SK-N-SH (cell line): ENCODE results near the gene TSHZ2.

Experiments used
- CHD2 ChIP-seq: fragments of 150-350 bp; IDR thresholded peaks from 2 replicates; pipeline ENCODE4 v1.6.1; 2018; ENCODE audit warnings: low read length; ENCODE audit not compliant: partially characterized antibody
- CTCF ChIP-seq: fragments of 200-600 bp; sonication (generic); IDR thresholded peaks from 2 replicates; pipeline ENCODE4 v1.6.1; 2017; ENCODE audit warnings: antibody characterized with exemption, mild to moderate bottlenecking, moderate library complexity
- EP300 ChIP-seq, 2 experiments: IDR thresholded peaks; 2 replicates each; pipeline versions ENCODE4 v1.4.0 to v1.6.1; 2012; ENCODE audit warnings: borderline replicate concordance in 1 of 2, low read depth in 1 of 2, low read length in 1 of 2
- FOXM1 ChIP-seq: IDR thresholded peaks from 2 replicates; pipeline ENCODE4 v1.4.0; 2012; ENCODE audit warnings: low read depth, mild to moderate bottlenecking
- GABPA ChIP-seq: IDR thresholded peaks from 2 replicates; pipeline ENCODE4 v1.4.0; 2012; ENCODE audit warnings: low read depth, mild to moderate bottlenecking
- NRF1 ChIP-seq: IDR thresholded peaks from 2 replicates; pipeline ENCODE4 v1.6.1; 2012; ENCODE audit warnings: low read depth, mild to moderate bottlenecking, low read length
- POLR2AphosphoS5 ChIP-seq: IDR thresholded peaks from 2 replicates; pipeline ENCODE4 v1.6.1; 2012; ENCODE audit warnings: low read depth, low read length
- RAD21 ChIP-seq: IDR thresholded peaks from 2 replicates; pipeline ENCODE4 v1.6.1; 2012; ENCODE audit warnings: mild to moderate bottlenecking, low read length
- SIN3A ChIP-seq: IDR thresholded peaks from 2 replicates; pipeline ENCODE4 v1.6.1; 2012; ENCODE audit warnings: low read depth, mild to moderate bottlenecking, low read length, moderate library complexity, borderline replicate concordance
- TAF1 ChIP-seq: IDR thresholded peaks from 2 replicates; pipeline ENCODE4 v1.6.1; 2012; ENCODE audit warnings: low read depth, mild to moderate bottlenecking, low read length, moderate library complexity, borderline replicate concordance
- TF ChIP-seq, protein P1 (sequence below): IDR thresholded peaks from 2 replicates; pipeline ENCODE4 v1.6.1; 2012; ENCODE audit warnings: mild to moderate bottlenecking, low read depth, low read length, moderate library complexity

DNA sequence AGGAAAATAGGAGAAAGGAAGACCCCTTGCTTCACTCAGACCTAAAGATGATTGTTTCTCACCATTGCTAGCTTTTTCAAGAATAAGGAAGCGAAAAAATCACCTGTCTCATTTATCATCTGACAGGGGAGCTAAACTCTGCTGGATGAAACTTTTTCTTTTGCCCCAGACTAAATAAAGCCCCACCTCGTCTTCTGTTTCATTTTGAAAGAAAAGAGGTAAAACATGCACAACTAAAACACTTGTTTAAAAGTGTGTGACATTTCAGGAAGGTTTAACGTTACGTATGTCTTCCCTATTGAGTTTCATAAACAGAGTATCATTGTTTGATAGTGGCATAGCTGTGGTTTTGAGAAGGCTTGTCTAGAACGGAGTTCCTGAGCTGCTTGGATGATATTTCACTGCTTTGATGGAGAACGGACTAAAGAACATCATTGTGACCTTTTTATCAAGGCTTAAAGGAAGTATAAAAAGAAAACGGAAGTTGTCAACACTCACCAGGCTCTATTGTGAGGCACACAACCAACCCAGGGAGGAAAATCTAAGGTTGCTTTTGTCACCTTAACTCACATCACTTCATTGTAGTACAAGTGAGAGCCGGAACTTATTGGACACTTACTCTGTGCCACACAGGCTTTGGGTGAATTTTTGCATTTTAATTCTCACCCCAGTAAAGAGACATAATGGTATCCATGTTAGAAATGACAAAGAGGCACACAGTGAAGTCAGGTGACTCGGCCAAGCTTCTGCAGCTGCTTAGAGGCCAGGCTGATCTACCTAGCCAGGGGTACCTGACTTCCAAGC is 29.5 kb downstream of the TSHZ2 start:
- TF ChIP-seq SIN3A, result no peak
- TF ChIP-seq RAD21, result no peak
- no peak for TF ChIP-seq CHD2
- TF ChIP-seq, protein P1, sequence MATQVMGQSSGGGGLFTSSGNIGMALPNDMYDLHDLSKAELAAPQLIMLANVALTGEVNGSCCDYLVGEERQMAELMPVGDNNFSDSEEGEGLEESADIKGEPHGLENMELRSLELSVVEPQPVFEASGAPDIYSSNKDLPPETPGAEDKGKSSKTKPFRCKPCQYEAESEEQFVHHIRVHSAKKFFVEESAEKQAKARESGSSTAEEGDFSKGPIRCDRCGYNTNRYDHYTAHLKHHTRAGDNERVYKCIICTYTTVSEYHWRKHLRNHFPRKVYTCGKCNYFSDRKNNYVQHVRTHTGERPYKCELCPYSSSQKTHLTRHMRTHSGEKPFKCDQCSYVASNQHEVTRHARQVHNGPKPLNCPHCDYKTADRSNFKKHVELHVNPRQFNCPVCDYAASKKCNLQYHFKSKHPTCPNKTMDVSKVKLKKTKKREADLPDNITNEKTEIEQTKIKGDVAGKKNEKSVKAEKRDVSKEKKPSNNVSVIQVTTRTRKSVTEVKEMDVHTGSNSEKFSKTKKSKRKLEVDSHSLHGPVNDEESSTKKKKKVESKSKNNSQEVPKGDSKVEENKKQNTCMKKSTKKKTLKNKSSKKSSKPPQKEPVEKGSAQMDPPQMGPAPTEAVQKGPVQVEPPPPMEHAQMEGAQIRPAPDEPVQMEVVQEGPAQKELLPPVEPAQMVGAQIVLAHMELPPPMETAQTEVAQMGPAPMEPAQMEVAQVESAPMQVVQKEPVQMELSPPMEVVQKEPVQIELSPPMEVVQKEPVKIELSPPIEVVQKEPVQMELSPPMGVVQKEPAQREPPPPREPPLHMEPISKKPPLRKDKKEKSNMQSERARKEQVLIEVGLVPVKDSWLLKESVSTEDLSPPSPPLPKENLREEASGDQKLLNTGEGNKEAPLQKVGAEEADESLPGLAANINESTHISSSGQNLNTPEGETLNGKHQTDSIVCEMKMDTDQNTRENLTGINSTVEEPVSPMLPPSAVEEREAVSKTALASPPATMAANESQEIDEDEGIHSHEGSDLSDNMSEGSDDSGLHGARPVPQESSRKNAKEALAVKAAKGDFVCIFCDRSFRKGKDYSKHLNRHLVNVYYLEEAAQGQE, result no peak
- TF ChIP-seq NRF1, result no peak
- TF ChIP-seq CTCF, result no peak
- TF ChIP-seq POLR2AphosphoS5, result no peak
- no peak for TF ChIP-seq TAF1
- no peak for TF ChIP-seq GABPA
- TF ChIP-seq EP300 (IDR thresholded peaks at IDR 0.05; ENCODE audit: borderline replicate concordance in 1 of 2, low read depth in 1 of 2, low read length in 1 of 2), result no peak
- no peak for TF ChIP-seq FOXM1
